Fibroblast of pulmonary artery (primary cell): Measurements from ENCODE around the gene ACSL5.
"Not testable (repeated sequence)": the region's sequence is repeated elsewhere in the genome, so short reads cannot be mapped to it uniquely, and the experiment has no call there.

ENCODE experiments used
- DNase-seq: peaks from one replicate; pipeline ENCODE4 v3.0.0-alpha.2; 2010; ENCODE audit warnings: low read depth
- H3K4me3 ChIP-seq: replicated peaks from 2 replicates; pipeline ENCODE4 v1.5.1; 2011; ENCODE audit warnings: low read depth, mild to moderate bottlenecking, control low read depth, low read length, moderate library complexity
- CTCF ChIP-seq: IDR thresholded peaks from 2 replicates; pipeline ENCODE4 v1.5.1; 2011; ENCODE audit warnings: mild to moderate bottlenecking, control low read depth, low read length, inconsistent platforms; ENCODE audit errors: missing control alignments

Gene ACSL5

GRCh38 chr10:112375721-112376395 is 1.9 kb downstream of the ACSL5 start:
- no peak overlapping the region for H3K4me3 ChIP-seq
- no peak for TF ChIP-seq CTCF
- DNase-seq: peak; percentile 20

- no peak for TF ChIP-seq CTCF
- H3K4me3 ChIP-seq: no peak overlapping the region
- DNase-seq: no peak
Measured at GRCh38 chr10:112376396-112376790, 2.5 kb downstream of the ACSL5 start.

GRCh38 chr10:112377116-112377515 is 3.2 kb downstream of the ACSL5 start:
- H3K4me3 ChIP-seq, DNase-seq: not testable (repeated sequence)

GRCh38 chr10:112379635-112380296 is 5.8 kb downstream of the ACSL5 start:
- H3K4me3 ChIP-seq: no peak overlapping the region
- TF ChIP-seq CTCF: no peak
- DNase-seq: no peak

GRCh38 chr10:112382515-112383235 is 8.8 kb downstream of the ACSL5 start:
- no peak overlapping the region for H3K4me3 ChIP-seq
- TF ChIP-seq CTCF: no peak
- DNase-seq: no peak

GRCh38 chr10:112383325-112383724 is 9.4 kb downstream of the ACSL5 start:
- no peak overlapping the region for H3K4me3 ChIP-seq
- no peak for TF ChIP-seq CTCF
- DNase-seq: peak; percentile 74

- TF ChIP-seq CTCF: no peak
- DNase-seq: no peak
Measured at GRCh38 chr10:112384141-112384540, 10.2 kb downstream of the ACSL5 start.

More at GRCh38 chr10:112384141-112384540, 10.2 kb downstream of the ACSL5 start:
- no peak overlapping the region for H3K4me3 ChIP-seq
